RWPE2 (cell line): ENCODE data around the gene CSF3.
A peak's percentile ranks its signal among the peaks of the same experiment; 100 is the strongest.

ENCODE experiments used
- ATAC-seq: fragments of 200-7000 bp; cut with Tn5 transposase; 3 replicates; pipeline ENCODE4 v1.9.1; 2021; ENCODE audit warnings: low read depth
- DNase-seq: peaks from one replicate; pipeline ENCODE4 v3.0.0-alpha.2; 2020; ENCODE audit warnings: low spot score
- H3K27ac ChIP-seq: fragments of 450-650 bp; 2 replicates; pipeline ENCODE4 v1.5.1; 2017; ENCODE audit warnings: mild to moderate bottlenecking; ENCODE audit not compliant: poor library complexity, severe bottlenecking
- H3K27me3 ChIP-seq: fragments of 250-450 bp; sonication (Bioruptor Pico); 2 replicates; pipeline ENCODE4 v1.5.1; 2021; ENCODE audit warnings: mild to moderate bottlenecking, moderate library complexity; ENCODE audit not compliant: insufficient read depth, poor library complexity, severe bottlenecking
- H3K36me3 ChIP-seq: fragments of 250-450 bp; sonication (Bioruptor Pico); 2 replicates; pipeline ENCODE4 v1.5.1; 2020; ENCODE audit warnings: low read depth, mild to moderate bottlenecking, moderate library complexity
- H3K4me1 ChIP-seq: fragments of 250-450 bp; sonication (Bioruptor Pico); 2 replicates; pipeline ENCODE4 v1.5.1; 2021; ENCODE audit warnings: mild to moderate bottlenecking, moderate library complexity; ENCODE audit not compliant: insufficient read depth, poor library complexity, severe bottlenecking
- H3K4me3 ChIP-seq: fragments of 250-450 bp; sonication (Bioruptor Pico); 2 replicates; pipeline ENCODE4 v1.5.1; 2021; ENCODE audit warnings: mild to moderate bottlenecking, moderate library complexity; ENCODE audit not compliant: severe bottlenecking
- H3K9me3 ChIP-seq: fragments of 250-450 bp; sonication (Bioruptor Pico); 2 replicates; pipeline ENCODE4 v1.5.1; 2021; ENCODE audit warnings: mild to moderate bottlenecking, moderate library complexity; ENCODE audit not compliant: severe bottlenecking
- CTCF ChIP-seq: fragments of 450-650 bp; IDR thresholded peaks from one replicate; pipeline ENCODE4 v1.5.1; 2017; ENCODE audit warnings: mild to moderate bottlenecking, moderate library complexity; ENCODE audit not compliant: poor library complexity, severe bottlenecking

The CSF3 gene

GRCh38 chr17:40031706-40032105 is 16.5 kb downstream of the CSF3 start:
- Histone ChIP-seq H3K27me3 (no peaks in the 10 kb centered on the region), H3K36me3 (peaks cover 61% of the 10 kb centered on the region), H3K4me1 (peaks cover 2% of the 10 kb centered on the region), H3K27ac (no peak overlapping the region), H3K4me3 (no peak overlapping the region), H3K9me3 (no peaks in the 10 kb centered on the region)
- no peak for ATAC-seq
- DNase-seq = no peak
- no peak for TF ChIP-seq CTCF

- DNase-seq (peak; percentile 56), ATAC-seq (no peak)
- Histone ChIP-seq H3K27ac (no peak overlapping the region), H3K27me3 (no peaks in the 10 kb centered on the region), H3K9me3 (no peaks in the 10 kb centered on the region), H3K4me1 (no peaks in the 10 kb centered on the region), H3K4me3 (no peak overlapping the region), H3K36me3 (peaks cover 55% of the 10 kb centered on the region)
- no peak for TF ChIP-seq CTCF
Observed at GRCh38 chr17:40032322-40033320, 17.4 kb downstream of the CSF3 start.

- peaks cover 51% of the 10 kb centered on the region for H3K36me3 ChIP-seq
- no peak for TF ChIP-seq CTCF
Observed at GRCh38 chr17:40033339-40033738, 18.1 kb downstream of the CSF3 start.

GRCh38 chr17:40034426-40035161 is 19.4 kb downstream of the CSF3 start:
- peaks cover 39% of the 10 kb centered on the region for H3K36me3 ChIP-seq
- H3K4me3 ChIP-seq = no peak overlapping the region
- DNase-seq (no peak), ATAC-seq (no peak)
- no peaks in the 10 kb centered on the region for H3K4me1 ChIP-seq
- H3K27ac ChIP-seq = no peak overlapping the region
- H3K27me3 ChIP-seq = no peaks in the 10 kb centered on the region
- H3K9me3 ChIP-seq = no peaks in the 10 kb centered on the region
- no peak for TF ChIP-seq CTCF

More at GRCh38 chr17:40033339-40033738, 18.1 kb downstream of the CSF3 start:
- Histone ChIP-seq H3K9me3 (no peaks in the 10 kb centered on the region), H3K27me3 (no peaks in the 10 kb centered on the region), H3K4me3 (no peak overlapping the region), H3K4me1 (no peaks in the 10 kb centered on the region), H3K27ac (no peak overlapping the region)
- no peak for ATAC-seq
- no peak for DNase-seq
